Measurements from ENCODE around the gene IL6. TPM values are rescaled to one million over a fixed set of nuclear protein-coding genes. Genes with fewer than 3 reads are reported as not detected.

The IL6 gene
- total and polyA plus RNA-seq, 2 of the 8 experiments (the other 6 are each of a cell fraction or from before 2014, with no cell fraction given): 0.12 to 0.41 TPM

GRCh38 chr7:22680482-22680911 lies 46.5 kb upstream of the IL6 start:
- Histone ChIP-seq H2BK120ac (replicated peaks; ENCODE audit: low read depth, low read length) (no peak overlapping the region), H2BK12ac (ENCODE audit: low read depth, low read length) (no peak overlapping the region), H4K91ac (replicated peaks; ENCODE audit: insufficient read length, low read length) (no peak overlapping the region), H3K36me3 (ENCODE audit: control insufficient read depth in 2 of 4, insufficient read depth in 4 of 4, low read length in 3 of 4) (no peaks in the 10 kb centered on the region), H2AK5ac (ENCODE audit: low read depth, low read length) (no peak overlapping the region), H3K4me3 (ENCODE audit: extremely low read depth in 1 of 4, insufficient read depth in 2 of 4, low read depth in 3 of 4, low read length in 4 of 4) (no peak overlapping the region), H3K4ac (replicated peaks; ENCODE audit: insufficient read length, low read depth, low read length) (no peak overlapping the region), H3K56ac (replicated peaks; ENCODE audit: insufficient read length, low read depth, low read length) (no peak overlapping the region), H3K4me2 (ENCODE audit: insufficient read depth in 1 of 2, low read depth in 2 of 2, low read length in 2 of 2) (no peak overlapping the region), H2BK5ac (ENCODE audit: low read depth, low read length) (no peak overlapping the region), H3K27me3 (replicated peaks in 1 of 4; ENCODE audit: control insufficient read depth in 3 of 4, extremely low read depth in 1 of 4, insufficient read depth in 3 of 4, low read length in 3 of 4) (no peaks in the 10 kb centered on the region), H3K14ac (ENCODE audit: insufficient read length) (no peak overlapping the region), H2BK20ac (ENCODE audit: low read length) (no peak overlapping the region), H3K9ac (replicated peaks in 1 of 4; ENCODE audit: extremely low read depth in 1 of 4, low read depth in 3 of 4, low read length in 3 of 4) (no peak overlapping the region), H4K8ac (ENCODE audit: extremely low read depth, insufficient read depth, low read length) (no peak overlapping the region), H3K9me3 (ENCODE audit: insufficient read depth in 2 of 2, low read depth in 1 of 2, low read length in 1 of 2) (no peaks in the 10 kb centered on the region), H3K23me2 (ENCODE audit: low read depth, low read length) (no peaks in the 10 kb centered on the region; the same call in 1 of the 2 replicates), H3K79me1 (ENCODE audit: low read depth, low read length) (no peaks in the 10 kb centered on the region), H3K27ac (ENCODE audit: low read depth, low read length) (no peak overlapping the region), H3K79me2 (ENCODE audit: control insufficient read depth in 1 of 2, insufficient read depth in 2 of 2, low read length in 2 of 2) (no peaks in the 10 kb centered on the region; a peak in 1 of 4 replicates), H2AFZ (ENCODE audit: low read length) (no peak overlapping the region), H4K20me1 (replicated peaks in 1 of 2; ENCODE audit: control insufficient read depth in 1 of 2, insufficient read depth in 2 of 2, low read length in 2 of 2) (no peaks in the 10 kb centered on the region), H3K23ac (ENCODE audit: insufficient read length) (no peak overlapping the region), H4K5ac (ENCODE audit: insufficient read length, low read depth, low read length) (no peak overlapping the region), H2BK15ac (ENCODE audit: low read length) (no peak overlapping the region), H3K18ac (ENCODE audit: extremely low read depth, low read length) (no peak overlapping the region), H3K4me1 (replicated peaks in 1 of 4; ENCODE audit: control insufficient read depth in 3 of 4, insufficient read depth in 4 of 4, low read length in 3 of 4) (no peaks in the 10 kb centered on the region)
- 89% methylated on average over 5 of the region's 5 CpGs; no CpG with 5 or more reads in 1 of the 2 experiments for WGBS, 2 experiments (ENCODE audit: extremely low coverage in 1 of 2, insufficient coverage in 1 of 2, insufficient read length in 1 of 2, insufficient replicate concordance in 2 of 2, low coverage in 1 of 2, low lambda C conversion rate in 2 of 2, missing lambda C conversion rate in 1 of 2)
- ChIA-PET CTCF (ENCODE audit: partially characterized antibody) (interaction anchor here (1.3 to 3.2 kb wide), 6 partner anchors 20 to 93 kb away, joined by 4 to 18 read pairs (median 8); partner anchors contain the start of gene IL6), POLR2A (ENCODE audit: partially characterized antibody) (interaction anchor here (1.1 to 1.5 kb wide), 2 partner anchors 11 to 39 kb away, joined by 3 to 4 read pairs; no protein-coding TSS in a partner anchor)
- no peak for DNase-seq (ENCODE audit: low read depth in 1 of 2, low spot score in 2 of 2)
- FAIRE-seq: no peak
- TF ChIP-seq SP1 (IDR thresholded peaks at IDR 0.05; ENCODE audit: low read depth, low read length) (no peak), BCL11A (IDR thresholded peaks at IDR 0.05; ENCODE audit: low read depth in 2 of 2, low read length in 2 of 2) (no peak), JUND (IDR thresholded peaks at IDR 0.05; ENCODE audit: low read length) (no peak), SIN3A (conservative IDR thresholded peaks at IDR 0.05 in 1 of 2, IDR thresholded peaks at IDR 0.05 in 1 of 2; ENCODE audit: low read depth in 1 of 2, low read length in 2 of 2) (no peak), YY1 (IDR thresholded peaks at IDR 0.05; ENCODE audit: low read depth, low read length) (no peak), PHF8 (conservative IDR thresholded peaks at IDR 0.05; ENCODE audit: low read depth, low read length) (no peak), NRF1 (IDR thresholded peaks at IDR 0.05; ENCODE audit: low read depth, low read length) (no peak), SIRT6 (IDR thresholded peaks at IDR 0.05; ENCODE audit: low read length) (no peak), CHD1 (IDR thresholded peaks at IDR 0.05; ENCODE audit: low read depth, low read length) (no peak), TAF7 (optimal IDR thresholded peaks at IDR 0.05; ENCODE audit: borderline replicate concordance, low read depth, low read length) (no peak), POLR2AphosphoS5 (IDR thresholded peaks at IDR 0.05; ENCODE audit: low read depth, low read length) (no peak), RBBP5 (IDR thresholded peaks at IDR 0.05; ENCODE audit: borderline replicate concordance, low read depth, low read length) (no peak), TAF1 (IDR thresholded peaks at IDR 0.05; ENCODE audit: low read depth, low read length) (no peak), NANOG (IDR thresholded peaks at IDR 0.05; ENCODE audit: insufficient read depth, low read depth, low read length, poor library complexity, severe bottlenecking) (no peak), EZH2 (IDR thresholded peaks at IDR 0.05; ENCODE audit: low read depth, low read length, severe bottlenecking) (no peak)
